HG02759 (cell line): ENCODE results near the gene SERPIND1.

Experiments used
- ATAC-seq: cut with Tn5 transposase; IDR thresholded peaks from one replicate; pipeline ENCODE4 v1.9.1; 2021; ENCODE audit warnings: mild to moderate bottlenecking, moderate library complexity; ENCODE audit not compliant: unreplicated experiment

SERPIND1 gene

GRCh38 chr22:20788627-20789344, 14.9 kb downstream of the SERPIND1 start:
- no peak for ATAC-seq

GRCh38 chr22:20792221-20792965, 18.5 kb downstream of the SERPIND1 start:
- ATAC-seq, result no peak

GRCh38 chr22:20792966-20793728, 19.2 kb downstream of the SERPIND1 start:
- no peak for ATAC-seq

GRCh38 chr22:20793748-20794649, 20.1 kb downstream of the SERPIND1 start:
- no peak for ATAC-seq

GRCh38 chr22:20794650-20795413, 20.9 kb downstream of the SERPIND1 start:
- no peak for ATAC-seq

- no peak for ATAC-seq
Measured at GRCh38 chr22:20796731-20797130, 22.8 kb downstream of the SERPIND1 start.

GRCh38 chr22:20798218-20798617, 24.3 kb downstream of the SERPIND1 start:
- ATAC-seq, result no peak

- ATAC-seq, result no peak
Measured at GRCh38 chr22:20798974-20799373, 25.1 kb downstream of the SERPIND1 start.

- ATAC-seq, result no peak
Measured at GRCh38 chr22:20799449-20799848, 25.5 kb downstream of the SERPIND1 start.

GRCh38 chr22:20802452-20802851, 28.5 kb downstream of the SERPIND1 start:
- no peak for ATAC-seq

GRCh38 chr22:20802922-20803553, 29.1 kb downstream of the SERPIND1 start:
- ATAC-seq, result no peak

GRCh38 chr22:20803696-20804324, 29.9 kb downstream of the SERPIND1 start:
- ATAC-seq, result no peak

GRCh38 chr22:20804650-20805049, 30.7 kb downstream of the SERPIND1 start:
- no peak for ATAC-seq

- ATAC-seq, result no peak
Measured at GRCh38 chr22:20805972-20806471, 32.1 kb downstream of the SERPIND1 start.

GRCh38 chr22:20807315-20807752, 33.4 kb downstream of the SERPIND1 start:
- ATAC-seq, result no peak

GRCh38 chr22:20808844-20809243, 34.9 kb downstream of the SERPIND1 start:
- ATAC-seq, result no peak

GRCh38 chr22:20809538-20810185, 35.7 kb downstream of the SERPIND1 start:
- no peak for ATAC-seq

GRCh38 chr22:20810645-20811044, 36.7 kb downstream of the SERPIND1 start:
- no peak for ATAC-seq
